Cardiac fibroblast (primary cell): ENCODE data around the gene FAM32A.

Experiments used
- DNase-seq, 2 donors: peaks; one replicate each; pipeline versions ENCODE4 v3.0.0 to v3.0.0-alpha.2; 2010; ENCODE audit warnings: low read depth in 2 of 2
- H3K4me3 ChIP-seq, 2 donors: replicated peaks in 1 of 2; 1 replicate in 1 of 2; 2 replicates in 1 of 2; pipeline ENCODE4 v1.5.1; 2011; ENCODE audit warnings: low read depth in 2 of 2, low read length in 2 of 2, mild to moderate bottlenecking in 2 of 2, moderate library complexity in 1 of 2
- TF ChIP-seq, protein P1 (sequence below): IDR thresholded peaks from one replicate; pipeline ENCODE4 v1.5.1; 2011; ENCODE audit warnings: low read depth, mild to moderate bottlenecking, low read length, inconsistent platforms

FAM32A gene

DNA sequence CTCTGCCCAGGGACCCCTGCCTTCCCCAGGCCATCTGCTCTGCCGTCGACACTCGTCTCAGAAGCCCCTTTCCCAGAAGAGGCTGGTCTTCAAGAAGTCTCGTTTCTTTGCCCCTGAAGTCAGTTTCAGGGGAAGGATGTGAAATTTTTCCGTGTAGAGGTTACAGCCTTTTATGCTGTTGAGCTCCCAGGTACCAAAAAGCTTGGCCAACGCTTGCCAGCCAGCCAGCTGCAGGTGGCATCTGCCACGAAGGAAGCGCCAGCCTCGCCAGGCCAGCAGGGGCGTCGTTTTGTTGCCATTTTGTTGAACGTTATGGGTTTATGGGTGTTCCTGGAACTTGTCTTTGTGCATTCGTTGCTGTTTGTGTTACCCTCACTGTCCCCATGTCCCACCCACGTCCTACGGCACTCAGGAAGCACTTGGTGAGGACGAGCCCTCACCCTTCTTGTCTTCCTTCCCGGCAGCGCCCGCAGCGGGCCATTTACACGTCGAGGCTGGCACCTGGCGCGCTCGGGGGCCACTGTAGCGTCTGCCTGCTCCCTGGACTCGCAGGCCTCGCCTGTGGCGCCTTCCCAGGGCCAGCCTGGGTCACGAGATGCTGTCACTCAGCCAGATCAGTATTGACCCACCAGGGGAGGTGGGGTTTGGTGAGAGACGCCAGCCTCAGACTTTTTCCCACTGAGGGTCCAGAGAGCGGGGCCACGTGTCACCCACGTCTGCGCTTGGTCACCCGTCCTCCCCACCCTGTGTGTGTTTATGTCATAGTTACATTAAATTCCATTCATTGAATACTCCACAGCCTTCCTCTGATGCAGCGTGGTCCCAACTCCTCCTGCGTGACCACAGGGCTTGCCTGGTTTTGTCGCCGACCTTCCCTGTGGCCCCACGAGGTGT lies 49.6 kb downstream of the FAM32A start:
- H3K4me3 ChIP-seq, result no peak overlapping the region
- no peak for DNase-seq
- TF ChIP-seq, protein P1, sequence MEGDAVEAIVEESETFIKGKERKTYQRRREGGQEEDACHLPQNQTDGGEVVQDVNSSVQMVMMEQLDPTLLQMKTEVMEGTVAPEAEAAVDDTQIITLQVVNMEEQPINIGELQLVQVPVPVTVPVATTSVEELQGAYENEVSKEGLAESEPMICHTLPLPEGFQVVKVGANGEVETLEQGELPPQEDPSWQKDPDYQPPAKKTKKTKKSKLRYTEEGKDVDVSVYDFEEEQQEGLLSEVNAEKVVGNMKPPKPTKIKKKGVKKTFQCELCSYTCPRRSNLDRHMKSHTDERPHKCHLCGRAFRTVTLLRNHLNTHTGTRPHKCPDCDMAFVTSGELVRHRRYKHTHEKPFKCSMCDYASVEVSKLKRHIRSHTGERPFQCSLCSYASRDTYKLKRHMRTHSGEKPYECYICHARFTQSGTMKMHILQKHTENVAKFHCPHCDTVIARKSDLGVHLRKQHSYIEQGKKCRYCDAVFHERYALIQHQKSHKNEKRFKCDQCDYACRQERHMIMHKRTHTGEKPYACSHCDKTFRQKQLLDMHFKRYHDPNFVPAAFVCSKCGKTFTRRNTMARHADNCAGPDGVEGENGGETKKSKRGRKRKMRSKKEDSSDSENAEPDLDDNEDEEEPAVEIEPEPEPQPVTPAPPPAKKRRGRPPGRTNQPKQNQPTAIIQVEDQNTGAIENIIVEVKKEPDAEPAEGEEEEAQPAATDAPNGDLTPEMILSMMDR, result no peak

DNA sequence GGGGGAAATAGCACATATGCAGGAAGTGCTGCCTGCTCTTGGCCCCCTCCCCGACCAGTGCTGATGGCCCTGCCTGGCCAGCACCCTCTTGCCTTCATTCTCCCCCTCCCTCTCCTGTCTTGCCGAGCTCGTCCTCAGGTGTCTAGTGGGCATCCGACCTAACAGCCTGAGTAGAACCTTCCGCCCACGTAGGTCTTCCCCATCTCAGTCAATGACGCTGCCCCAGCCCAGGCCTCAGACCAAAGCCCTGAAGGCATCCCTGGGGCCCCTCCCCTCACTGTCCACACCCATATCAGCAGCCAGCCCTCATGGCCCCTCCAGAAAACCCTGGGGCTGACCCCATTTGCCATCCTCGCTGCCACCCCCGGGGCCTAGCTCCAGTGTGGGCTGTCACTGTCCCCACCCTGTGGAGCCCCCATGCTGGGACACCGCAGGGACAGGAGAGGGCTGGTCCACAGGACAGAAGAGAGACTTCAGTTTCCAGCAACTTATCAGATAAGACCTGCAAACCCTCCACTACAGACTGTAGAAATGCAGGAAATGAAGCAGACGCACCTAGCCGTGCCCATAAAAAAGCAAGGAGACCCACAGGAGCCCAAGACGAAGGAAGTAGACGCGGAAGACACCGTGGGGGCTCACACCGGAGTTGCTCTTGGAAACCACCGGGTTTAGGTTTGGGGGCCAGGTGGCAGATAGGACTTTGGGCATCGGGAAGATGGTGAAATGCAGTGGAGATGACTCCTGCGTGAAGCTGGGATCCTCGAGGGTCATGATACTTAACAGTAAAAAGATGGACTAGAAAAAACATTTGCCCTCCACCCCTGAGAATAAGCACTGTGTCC lies 50.8 kb downstream of the FAM32A start:
- no peak overlapping the region for H3K4me3 ChIP-seq
- TF ChIP-seq, protein P1, result no peak
- DNase-seq, result no peak
